GM06990 (cell line): ENCODE data around the gene AP1G2.
A peak's percentile ranks its signal among the peaks of the same experiment; 100 is the strongest.

Experiments
- DNase-seq: peaks from one replicate; pipeline ENCODE4 v3.0.0-alpha.2; 2011; ENCODE audit not compliant: insufficient read length; ENCODE audit errors: extremely low read depth
- H3K27me3 ChIP-seq: replicated peaks from 2 replicates; pipeline ENCODE4 v1.6.0; 2011; ENCODE audit warnings: low read length; ENCODE audit not compliant: control insufficient read depth, insufficient read depth
- H3K36me3 ChIP-seq: 2 replicates; pipeline ENCODE4 v1.5.1; 2011; ENCODE audit warnings: low read length; ENCODE audit not compliant: control insufficient read depth, insufficient read depth
- H3K4me3 ChIP-seq: replicated peaks from 2 replicates; pipeline ENCODE4 v1.5.1; 2011; ENCODE audit warnings: low read depth, mild to moderate bottlenecking, control low read depth, low read length
- TF ChIP-seq, protein P1 (sequence below): IDR thresholded peaks from 2 replicates; pipeline ENCODE4 v1.5.1; 2011; ENCODE audit warnings: low read length, control low read depth, mild to moderate bottlenecking, inconsistent platforms; ENCODE audit not compliant: insufficient read depth, poor library complexity, severe bottlenecking

Gene AP1G2

DNA sequence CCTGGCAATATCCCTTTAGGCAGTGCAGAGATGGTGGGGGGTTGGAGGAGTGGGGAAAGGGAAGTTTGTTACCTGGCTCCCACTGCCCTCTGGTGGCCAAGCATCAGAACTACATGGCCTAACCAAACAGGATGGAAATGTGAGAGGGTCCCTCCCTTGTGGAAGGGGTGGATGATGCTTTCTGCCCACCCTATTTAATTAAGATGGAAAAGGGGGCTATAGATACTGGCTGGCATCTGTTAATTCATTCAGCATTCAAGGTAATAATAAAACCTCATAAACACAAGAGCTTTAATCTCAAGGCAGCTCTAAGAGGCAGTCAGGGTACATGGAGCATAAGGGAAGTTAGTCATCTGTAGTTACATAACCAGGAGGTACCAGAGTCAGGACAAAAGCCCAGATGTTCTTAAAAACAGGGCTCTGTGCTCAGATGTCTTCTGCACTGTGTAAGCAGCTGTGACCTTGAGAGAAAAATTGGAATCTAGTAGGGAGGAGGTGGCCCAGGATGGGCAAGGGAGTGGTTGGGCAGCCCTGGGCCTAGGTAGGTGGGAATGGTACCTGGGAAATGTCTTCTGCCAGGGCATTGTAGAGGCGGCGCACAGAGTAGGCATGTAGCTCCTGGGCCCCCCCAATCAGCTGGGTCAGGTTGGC, 4.6 kb downstream of the AP1G2 start:
- Histone ChIP-seq H3K36me3 (peaks cover 44% of the 10 kb centered on the region), H3K27me3 (no peaks in the 10 kb centered on the region), H3K4me3 (no peak overlapping the region)
- TF ChIP-seq, protein P1, sequence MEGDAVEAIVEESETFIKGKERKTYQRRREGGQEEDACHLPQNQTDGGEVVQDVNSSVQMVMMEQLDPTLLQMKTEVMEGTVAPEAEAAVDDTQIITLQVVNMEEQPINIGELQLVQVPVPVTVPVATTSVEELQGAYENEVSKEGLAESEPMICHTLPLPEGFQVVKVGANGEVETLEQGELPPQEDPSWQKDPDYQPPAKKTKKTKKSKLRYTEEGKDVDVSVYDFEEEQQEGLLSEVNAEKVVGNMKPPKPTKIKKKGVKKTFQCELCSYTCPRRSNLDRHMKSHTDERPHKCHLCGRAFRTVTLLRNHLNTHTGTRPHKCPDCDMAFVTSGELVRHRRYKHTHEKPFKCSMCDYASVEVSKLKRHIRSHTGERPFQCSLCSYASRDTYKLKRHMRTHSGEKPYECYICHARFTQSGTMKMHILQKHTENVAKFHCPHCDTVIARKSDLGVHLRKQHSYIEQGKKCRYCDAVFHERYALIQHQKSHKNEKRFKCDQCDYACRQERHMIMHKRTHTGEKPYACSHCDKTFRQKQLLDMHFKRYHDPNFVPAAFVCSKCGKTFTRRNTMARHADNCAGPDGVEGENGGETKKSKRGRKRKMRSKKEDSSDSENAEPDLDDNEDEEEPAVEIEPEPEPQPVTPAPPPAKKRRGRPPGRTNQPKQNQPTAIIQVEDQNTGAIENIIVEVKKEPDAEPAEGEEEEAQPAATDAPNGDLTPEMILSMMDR: peak; percentile 92
- no peak for DNase-seq

DNA sequence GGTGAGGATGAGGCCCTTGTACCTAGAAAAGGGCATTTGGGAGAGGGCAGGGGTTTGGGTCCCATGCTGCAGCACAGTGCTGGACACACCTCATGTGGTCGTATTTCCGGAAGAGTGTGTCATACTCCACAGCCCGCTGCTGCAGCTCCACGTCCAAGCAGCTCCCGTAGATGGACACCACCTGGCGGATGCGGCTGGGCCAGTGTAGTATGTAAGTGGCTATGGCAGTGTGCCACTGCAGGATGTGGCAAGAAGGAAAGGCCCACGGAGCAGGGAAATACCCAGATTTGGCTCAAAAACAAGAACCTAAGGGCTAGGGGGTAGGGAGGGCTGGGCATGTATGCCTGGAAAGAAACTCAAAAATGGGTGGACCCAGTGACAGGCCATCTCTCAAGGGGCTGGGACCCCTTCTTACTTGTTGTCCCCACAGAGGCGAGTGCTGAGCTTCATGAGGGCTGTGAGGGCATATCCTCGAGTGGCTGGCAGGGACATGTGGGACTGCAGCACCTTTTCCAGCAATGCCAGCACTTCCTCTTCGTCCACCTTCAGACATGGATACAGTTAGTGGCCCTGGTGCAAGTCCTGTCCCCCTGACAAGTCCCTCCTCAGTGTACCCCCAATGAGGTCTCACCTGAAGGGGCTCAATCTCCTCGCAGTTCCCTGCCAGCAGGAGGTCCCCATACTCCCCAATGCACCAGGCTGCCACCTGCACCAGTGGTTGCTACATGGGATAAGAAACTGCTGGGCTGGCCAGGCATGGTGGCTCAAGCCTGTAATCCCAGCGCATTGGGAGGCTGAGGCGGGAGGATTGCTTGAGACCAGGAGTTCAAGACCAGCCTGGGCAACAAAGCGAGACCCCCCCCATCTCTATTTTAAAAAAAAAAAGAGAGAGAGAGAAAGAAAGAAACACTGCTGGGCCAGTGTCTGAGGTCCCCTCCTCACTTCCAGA, 5.4 kb downstream of the AP1G2 start:
- no peaks in the 10 kb centered on the region for H3K27me3 ChIP-seq
- peaks cover 44% of the 10 kb centered on the region for H3K36me3 ChIP-seq
- TF ChIP-seq, protein P1: no peak
- H3K4me3 ChIP-seq: no peak overlapping the region
- DNase-seq: no peak

DNA sequence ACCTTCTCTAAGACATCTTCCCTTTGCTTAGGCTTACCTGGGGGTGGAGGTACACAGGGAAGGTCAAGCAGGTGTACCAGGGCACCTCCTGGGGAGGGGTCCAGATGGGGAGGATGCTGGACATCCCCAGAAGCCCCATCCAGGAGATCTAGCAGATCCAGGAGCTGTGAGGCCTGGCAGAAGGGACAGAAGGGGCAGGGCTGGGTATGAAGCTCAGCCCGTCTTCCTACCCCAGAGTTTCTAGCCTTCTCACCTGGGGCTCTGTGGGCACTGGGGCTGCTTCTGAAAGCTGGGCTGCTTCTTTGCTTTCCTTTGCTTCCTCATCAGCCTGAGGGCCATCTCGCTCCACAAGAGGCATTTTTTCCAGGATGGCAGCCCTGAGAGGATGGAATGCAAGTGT, 6.3 kb downstream of the AP1G2 start:
- peaks cover 44% of the 10 kb centered on the region for H3K36me3 ChIP-seq

DNA sequence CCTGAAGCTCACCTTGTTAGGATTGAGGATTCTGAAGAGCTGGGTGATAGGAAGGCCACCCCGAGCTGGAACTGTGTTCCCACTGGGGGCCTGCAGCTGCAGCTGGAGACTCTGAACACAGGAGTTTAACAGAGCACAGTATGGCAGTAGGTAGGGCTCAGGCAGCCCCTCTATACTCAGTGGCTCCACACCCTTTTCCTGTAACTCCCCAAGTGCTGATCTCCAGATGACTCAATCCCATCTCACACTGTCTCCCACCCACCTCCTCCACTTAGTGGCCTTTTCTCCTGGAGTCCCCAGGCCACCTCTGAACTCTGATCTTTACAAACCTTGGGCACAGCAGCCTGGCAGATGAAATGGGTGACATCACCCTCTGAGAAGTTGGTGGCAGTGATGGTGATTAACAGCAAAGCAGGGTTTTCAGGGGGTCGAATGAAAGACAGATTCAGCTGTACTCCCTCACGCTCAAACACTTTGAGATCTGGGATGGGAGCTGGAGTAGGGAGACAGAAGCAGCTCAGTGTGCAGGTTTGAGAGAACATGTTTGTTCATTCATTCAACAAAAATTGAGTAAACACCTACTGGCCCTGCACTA, 7.6 kb downstream of the AP1G2 start:
- TF ChIP-seq, protein P1: no peak

More for the DNA sequence above, 6.3 kb downstream of the AP1G2 start:
- no peak overlapping the region for H3K4me3 ChIP-seq
- TF ChIP-seq, protein P1: no peak
- no peaks in the 10 kb centered on the region for H3K27me3 ChIP-seq
- no peak for DNase-seq

DNA sequence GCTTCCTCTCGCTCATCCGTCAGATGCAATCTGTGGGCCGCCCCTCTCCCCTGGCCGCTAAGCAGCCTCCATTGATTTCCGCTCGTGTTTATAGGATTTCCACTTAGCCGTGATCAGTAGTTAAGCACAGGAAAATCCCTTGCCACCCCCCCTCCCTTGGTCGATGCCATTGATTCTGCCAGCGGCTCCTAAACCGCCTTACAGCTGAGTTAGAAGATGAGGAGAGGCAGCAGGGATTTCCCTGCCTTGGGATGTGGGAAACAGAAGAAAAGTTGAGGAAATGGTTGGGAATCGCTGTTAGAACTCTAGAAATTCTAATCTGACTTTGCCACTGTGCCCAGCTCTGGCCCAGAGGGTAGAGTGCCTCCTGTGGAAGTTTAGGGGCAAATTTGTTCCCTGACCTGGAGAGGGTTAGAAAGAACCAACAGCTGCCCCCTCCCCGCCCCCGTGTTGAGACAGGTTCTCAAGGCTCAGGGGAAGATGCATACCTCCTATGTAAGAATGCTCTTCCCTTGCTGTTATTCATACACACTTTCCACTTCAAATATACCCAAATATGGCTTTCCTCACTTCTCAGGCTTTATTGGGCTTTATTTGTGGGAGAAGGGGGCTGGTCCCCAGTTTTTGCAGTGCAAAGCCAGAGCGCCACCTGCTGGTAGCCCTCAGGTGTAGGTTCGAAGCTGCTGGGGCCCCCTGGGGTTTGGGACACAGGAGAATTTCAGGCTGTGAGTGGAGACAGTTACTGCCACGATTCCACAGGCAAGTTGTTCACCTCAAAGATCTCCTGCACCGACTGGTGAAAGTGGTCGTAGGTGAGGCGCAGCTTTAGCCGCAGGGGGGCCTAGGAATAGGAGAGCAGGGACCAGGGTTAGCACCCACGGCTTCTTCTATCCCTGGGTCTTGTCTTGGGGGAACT, 8.3 kb downstream of the AP1G2 start:
- no peak overlapping the region for H3K4me3 ChIP-seq
- H3K36me3 ChIP-seq: peaks cover 37% of the 10 kb centered on the region
- TF ChIP-seq, protein P1: peak; percentile 95
- no peaks in the 10 kb centered on the region for H3K27me3 ChIP-seq
- DNase-seq: no peak

More for the DNA sequence above, 7.6 kb downstream of the AP1G2 start:
- DNase-seq: no peak
- no peaks in the 10 kb centered on the region for H3K27me3 ChIP-seq
- no peak overlapping the region for H3K4me3 ChIP-seq
- H3K36me3 ChIP-seq: peaks cover 40% of the 10 kb centered on the region
